ENCODE measurements around the gene LRP1B. TPM values are rescaled to one million over a fixed set of nuclear protein-coding genes. Genes with fewer than 3 reads are reported as not detected.

The LRP1B gene
- polyA plus RNA-seq, 1 of the 3 experiments (the other 2 are of a cell fraction), result 0.28 TPM

GRCh38 chr2:140770645-140771044, 1360.2 kb downstream of the LRP1B start:
- H3K9me3 ChIP-seq, result no peaks in the 10 kb centered on the region
- no peak overlapping the region for H3K9ac ChIP-seq
- H3K27ac ChIP-seq (ENCODE audit: low read depth in 2 of 2, low read length in 1 of 2), result no peak overlapping the region
- no peak overlapping the region for H3K4me3 ChIP-seq (ENCODE audit: low read depth in 2 of 2, low read length in 1 of 2)
- no peak for DNase-seq
- no peaks in the 10 kb centered on the region for H3K79me2 ChIP-seq (ENCODE audit: insufficient read depth)
- POLR2A ChIA-PET, result no interaction called here
- no peaks in the 10 kb centered on the region for H4K20me1 ChIP-seq (ENCODE audit: insufficient read depth)
- H3K9me2 ChIP-seq, result no peaks in the 10 kb centered on the region
- H3K4me1 ChIP-seq (ENCODE audit: control insufficient read depth in 1 of 2, insufficient read depth in 2 of 2, low read depth in 1 of 2, low read length in 1 of 2), result no peaks in the 10 kb centered on the region
- H3F3A ChIP-seq (replicated peaks; ENCODE audit: insufficient read depth), result no peaks in the 10 kb centered on the region
- WGBS (ENCODE audit: low lambda C conversion rate), result 90% methylated on average over 1 of the region's 1 CpG
- TF ChIP-seq TAF1 (IDR thresholded peaks at IDR 0.05; ENCODE audit: borderline replicate concordance, low read depth, low read length) (no peak), RFX5 (IDR thresholded peaks at IDR 0.05; ENCODE audit: low read length) (no peak)
- H3K4me2 ChIP-seq, result no peak overlapping the region
- H3K36me3 ChIP-seq (replicated peaks in 1 of 2; ENCODE audit: control insufficient read depth in 1 of 2, insufficient read depth in 2 of 2, low read length in 1 of 2), result no peaks in the 10 kb centered on the region
- CTCF ChIA-PET, result no interaction called here
- no peaks in the 10 kb centered on the region for H3K27me3 ChIP-seq (ENCODE audit: insufficient read depth)
- H2AFZ ChIP-seq (ENCODE audit: low read depth), result no peak overlapping the region

GRCh38 chr2:140761807-140762206, 1369.0 kb downstream of the LRP1B start:
- 14% methylated on average over 2 of the region's 2 CpGs for WGBS (ENCODE audit: low lambda C conversion rate)
- CTCF ChIA-PET, result no interaction called here
- H3K4me1 ChIP-seq (ENCODE audit: control insufficient read depth in 1 of 2, insufficient read depth in 2 of 2, low read depth in 1 of 2, low read length in 1 of 2), result no peaks in the 10 kb centered on the region

DNA sequence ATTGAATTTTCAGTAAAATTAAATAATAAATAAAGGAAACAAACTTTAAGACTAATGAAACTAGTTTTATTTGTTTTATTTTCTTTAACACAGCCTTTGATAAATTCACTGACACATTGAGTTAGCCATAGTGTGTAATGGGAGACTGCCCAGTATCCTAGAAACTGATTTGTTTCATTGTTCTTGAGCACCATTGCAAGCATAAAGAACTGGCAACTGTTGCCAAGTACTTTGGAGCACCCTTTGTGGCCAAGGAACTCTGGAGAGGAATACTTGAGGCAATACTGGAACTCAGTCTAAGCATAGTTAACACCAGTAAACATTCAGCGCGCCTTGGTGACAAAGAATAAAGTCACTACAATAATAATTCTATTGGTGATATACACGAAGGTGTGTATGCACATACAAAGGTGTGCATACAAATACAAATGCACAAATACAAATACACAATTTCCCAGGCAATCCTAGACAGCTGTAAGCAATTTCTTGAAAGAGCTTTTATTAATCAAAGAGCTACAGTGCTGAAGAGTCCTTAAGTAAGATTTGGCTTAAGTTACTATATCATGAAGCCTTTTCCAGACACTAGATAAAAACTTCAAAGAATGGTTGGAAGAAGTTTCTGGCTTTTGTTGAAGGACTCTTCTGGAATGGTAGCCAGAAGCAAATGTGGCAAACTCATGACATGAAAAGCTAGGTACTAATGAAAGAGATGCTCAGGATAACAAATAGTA, 1371.2 kb downstream of the LRP1B start:
- Histone ChIP-seq H4K20me1 (ENCODE audit: insufficient read depth) (no peaks in the 10 kb centered on the region), H2AFZ (ENCODE audit: low read depth) (no peak overlapping the region), H3K79me2 (ENCODE audit: insufficient read depth) (no peaks in the 10 kb centered on the region), H3K27me3 (ENCODE audit: insufficient read depth) (no peaks in the 10 kb centered on the region), H3F3A (replicated peaks; ENCODE audit: insufficient read depth) (no peaks in the 10 kb centered on the region), H3K36me3 (replicated peaks in 1 of 2; ENCODE audit: control insufficient read depth in 1 of 2, insufficient read depth in 2 of 2, low read length in 1 of 2) (no peaks in the 10 kb centered on the region), H3K9me2 (no peaks in the 10 kb centered on the region), H3K27ac (ENCODE audit: low read depth in 2 of 2, low read length in 1 of 2) (no peak overlapping the region), H3K9me3 (no peaks in the 10 kb centered on the region), H3K4me2 (no peak overlapping the region), H3K4me1 (ENCODE audit: control insufficient read depth in 1 of 2, insufficient read depth in 2 of 2, low read depth in 1 of 2, low read length in 1 of 2) (no peaks in the 10 kb centered on the region), H3K9ac (no peak overlapping the region), H3K4me3 (ENCODE audit: low read depth in 2 of 2, low read length in 1 of 2) (no peak overlapping the region)
- DNase-seq, result no peak
- ChIA-PET POLR2A (no interaction called here), CTCF (no interaction called here)
- 70% methylated on average over 3 of the region's 3 CpGs for WGBS (ENCODE audit: low lambda C conversion rate)
- no peak for TF ChIP-seq RCOR1 (IDR thresholded peaks at IDR 0.05; ENCODE audit: low read length)
- no peak for TF ChIP-seq CTCF (IDR thresholded peaks at IDR 0.05)

More at GRCh38 chr2:140761807-140762206, 1369.0 kb downstream of the LRP1B start:
- Histone ChIP-seq H3K4me3 (ENCODE audit: low read depth in 2 of 2, low read length in 1 of 2) (no peak overlapping the region), H3K9ac (no peak overlapping the region), H3K4me2 (no peak overlapping the region), H3K79me2 (ENCODE audit: insufficient read depth) (no peaks in the 10 kb centered on the region), H3K9me3 (no peaks in the 10 kb centered on the region), H3K9me2 (no peaks in the 10 kb centered on the region), H3K27me3 (ENCODE audit: insufficient read depth) (no peaks in the 10 kb centered on the region), H2AFZ (ENCODE audit: low read depth) (no peak overlapping the region), H3F3A (replicated peaks; ENCODE audit: insufficient read depth) (no peaks in the 10 kb centered on the region), H3K27ac (ENCODE audit: low read depth in 2 of 2, low read length in 1 of 2) (no peak overlapping the region), H3K36me3 (replicated peaks in 1 of 2; ENCODE audit: control insufficient read depth in 1 of 2, insufficient read depth in 2 of 2, low read length in 1 of 2) (no peaks in the 10 kb centered on the region), H4K20me1 (ENCODE audit: insufficient read depth) (no peaks in the 10 kb centered on the region)
- TF ChIP-seq TAF1 (IDR thresholded peaks at IDR 0.05; ENCODE audit: borderline replicate concordance, low read depth, low read length), result no peak
- TF ChIP-seq RCOR1 (IDR thresholded peaks at IDR 0.05; ENCODE audit: low read length), result no peak
- TF ChIP-seq MEF2A (IDR thresholded peaks at IDR 0.05; ENCODE audit: borderline replicate concordance, low read depth), result no peak
- no peak for TF ChIP-seq EZH2phosphoT487 (IDR thresholded peaks at IDR 0.05; ENCODE audit: borderline replicate concordance, low read depth)
- POLR2A ChIA-PET, result no interaction called here
- no peak for DNase-seq
